Spleen (tissue), 7 donors: ENCODE measurements around the gene CSMD2.

Experiments used
- POLR2A ChIP-seq, 3 donors: fragments of 450-650 bp; IDR thresholded peaks; one replicate each; pipeline ENCODE4 v1.5.1; 2017; ENCODE audit warnings: antibody characterized with exemption in 3 of 3, mild to moderate bottlenecking in 1 of 3
- POLR2AphosphoS5 ChIP-seq, 3 donors: sonication (generic); formaldehyde crosslinking; IDR thresholded peaks; one replicate each; pipeline ENCODE4 v1.5.1; 2017; ENCODE audit warnings: antibody characterized with exemption in 3 of 3
- TF ChIP-seq, protein P1 (sequence below), 11 experiments: fragments of 200-600 bp in 7 of 11; fragments of 450-650 bp in 4 of 11; sonication (generic) in 4 of 11; IDR thresholded peaks in 8 of 11; conservative IDR thresholded peaks in 3 of 11; 1 replicate in 7 of 11; 2 replicates in 4 of 11; pipeline versions ENCODE4 v1.4.0 to v1.8.0; 2016 to 2021; ENCODE audit warnings: antibody characterized with exemption in 11 of 11, inconsistent platforms in 4 of 11, mild to moderate bottlenecking in 1 of 11
- donor health status: DM: no; HTN: no; CAD: no; lungs with moderate emphysema.
- donor health status: DM: no; HTN: no; CAD: no.
- donor health status: DM: no; HTN: no; CAD: no.

- no peak for TF ChIP-seq POLR2AphosphoS5 (IDR thresholded peaks at IDR 0.05)
- TF ChIP-seq, protein P1, sequence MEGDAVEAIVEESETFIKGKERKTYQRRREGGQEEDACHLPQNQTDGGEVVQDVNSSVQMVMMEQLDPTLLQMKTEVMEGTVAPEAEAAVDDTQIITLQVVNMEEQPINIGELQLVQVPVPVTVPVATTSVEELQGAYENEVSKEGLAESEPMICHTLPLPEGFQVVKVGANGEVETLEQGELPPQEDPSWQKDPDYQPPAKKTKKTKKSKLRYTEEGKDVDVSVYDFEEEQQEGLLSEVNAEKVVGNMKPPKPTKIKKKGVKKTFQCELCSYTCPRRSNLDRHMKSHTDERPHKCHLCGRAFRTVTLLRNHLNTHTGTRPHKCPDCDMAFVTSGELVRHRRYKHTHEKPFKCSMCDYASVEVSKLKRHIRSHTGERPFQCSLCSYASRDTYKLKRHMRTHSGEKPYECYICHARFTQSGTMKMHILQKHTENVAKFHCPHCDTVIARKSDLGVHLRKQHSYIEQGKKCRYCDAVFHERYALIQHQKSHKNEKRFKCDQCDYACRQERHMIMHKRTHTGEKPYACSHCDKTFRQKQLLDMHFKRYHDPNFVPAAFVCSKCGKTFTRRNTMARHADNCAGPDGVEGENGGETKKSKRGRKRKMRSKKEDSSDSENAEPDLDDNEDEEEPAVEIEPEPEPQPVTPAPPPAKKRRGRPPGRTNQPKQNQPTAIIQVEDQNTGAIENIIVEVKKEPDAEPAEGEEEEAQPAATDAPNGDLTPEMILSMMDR (IDR thresholded peaks at IDR 0.05 in 8 of 11, conservative IDR thresholded peaks at IDR 0.05 in 3 of 11): no peak
- no peak for TF ChIP-seq POLR2A (IDR thresholded peaks at IDR 0.05)
Measured at GRCh38 chr1:33502726-33503125, 662.3 kb downstream of the CSMD2 start.
